D721Med (cell line): Measurements from ENCODE around the gene ST6GALNAC5.
A peak's percentile ranks its signal among the peaks of the same experiment; 100 is the strongest.
"Not testable (repeated sequence)": the region's sequence is repeated elsewhere in the genome, so short reads cannot be mapped to it uniquely, and the experiment has no call there.

Experiments
- DNase-seq: peaks from one replicate; pipeline ENCODE4 v3.0.0; 2011; ENCODE audit warnings: low spot score; ENCODE audit not compliant: insufficient read length
- FAIRE-seq: peaks from 2 replicates; lab custom pipeline; 2011; peaks lifted over from hg19 to GRCh38; lab: Jason Lieb, UNC
- TF ChIP-seq, protein P1 (sequence below): IDR thresholded peaks from 2 replicates; pipeline ENCODE4 v1.5.1; 2012; ENCODE audit warnings: mild to moderate bottlenecking, control low read depth; ENCODE audit not compliant: insufficient read depth; ENCODE audit errors: missing control alignments

Gene ST6GALNAC5

DNA sequence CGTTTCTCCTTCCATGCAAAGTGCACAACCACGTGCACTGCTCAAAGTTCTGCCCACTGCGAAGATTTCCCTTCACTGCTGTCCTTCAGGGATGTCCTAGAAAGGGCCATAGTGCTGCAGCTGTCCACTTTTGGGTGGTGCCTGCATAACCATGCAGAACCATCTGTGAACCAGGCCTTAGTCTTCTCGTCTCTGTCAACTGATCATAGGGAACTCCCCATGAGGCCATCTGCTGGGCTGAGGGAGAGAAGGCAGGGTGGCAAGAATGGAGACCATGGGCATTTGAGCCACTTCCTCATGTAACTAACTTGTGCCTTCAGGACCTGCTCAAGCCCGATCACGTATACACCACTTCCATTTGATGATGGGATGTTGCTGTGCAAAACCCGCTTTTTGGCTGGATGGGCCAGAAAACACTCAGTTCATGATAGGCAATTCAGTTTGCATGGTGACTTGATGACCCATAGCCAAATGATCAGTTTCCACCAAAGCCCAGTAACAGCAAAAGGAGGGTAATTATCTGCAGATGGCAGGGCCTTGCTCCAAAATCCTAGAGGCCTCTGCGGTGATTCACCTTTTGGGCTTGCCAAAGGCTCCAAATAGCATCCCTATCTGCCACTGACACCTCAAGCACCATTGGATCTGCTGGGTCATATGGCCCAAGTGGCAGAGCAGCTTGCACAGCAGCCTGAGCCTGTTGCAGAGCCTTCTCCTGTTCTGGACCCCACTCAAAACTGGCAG lies 9.5 kb downstream of the ST6GALNAC5 start:
- TF ChIP-seq, protein P1, sequence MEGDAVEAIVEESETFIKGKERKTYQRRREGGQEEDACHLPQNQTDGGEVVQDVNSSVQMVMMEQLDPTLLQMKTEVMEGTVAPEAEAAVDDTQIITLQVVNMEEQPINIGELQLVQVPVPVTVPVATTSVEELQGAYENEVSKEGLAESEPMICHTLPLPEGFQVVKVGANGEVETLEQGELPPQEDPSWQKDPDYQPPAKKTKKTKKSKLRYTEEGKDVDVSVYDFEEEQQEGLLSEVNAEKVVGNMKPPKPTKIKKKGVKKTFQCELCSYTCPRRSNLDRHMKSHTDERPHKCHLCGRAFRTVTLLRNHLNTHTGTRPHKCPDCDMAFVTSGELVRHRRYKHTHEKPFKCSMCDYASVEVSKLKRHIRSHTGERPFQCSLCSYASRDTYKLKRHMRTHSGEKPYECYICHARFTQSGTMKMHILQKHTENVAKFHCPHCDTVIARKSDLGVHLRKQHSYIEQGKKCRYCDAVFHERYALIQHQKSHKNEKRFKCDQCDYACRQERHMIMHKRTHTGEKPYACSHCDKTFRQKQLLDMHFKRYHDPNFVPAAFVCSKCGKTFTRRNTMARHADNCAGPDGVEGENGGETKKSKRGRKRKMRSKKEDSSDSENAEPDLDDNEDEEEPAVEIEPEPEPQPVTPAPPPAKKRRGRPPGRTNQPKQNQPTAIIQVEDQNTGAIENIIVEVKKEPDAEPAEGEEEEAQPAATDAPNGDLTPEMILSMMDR, result no peak
- DNase-seq, result no peak
- no peak for FAIRE-seq

DNA sequence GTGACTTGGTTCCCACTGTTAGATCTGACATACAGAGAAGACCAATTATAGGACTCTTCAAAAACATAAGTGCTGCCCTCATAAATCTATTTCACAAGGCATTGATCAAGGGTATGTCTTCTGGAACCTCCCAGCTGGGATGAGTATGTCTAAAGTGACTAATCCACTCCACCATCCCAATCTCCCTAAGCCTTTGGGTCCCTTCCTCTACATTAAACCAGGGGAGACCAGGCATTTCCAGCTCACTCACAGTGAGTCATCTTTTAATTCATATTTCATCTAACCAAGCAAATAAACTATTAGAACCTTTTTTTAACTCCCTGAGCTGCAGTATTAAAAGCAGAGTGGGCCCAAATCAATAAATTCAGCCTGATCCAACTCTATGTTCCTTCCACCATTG lies 11.7 kb downstream of the ST6GALNAC5 start:
- not testable (repeated sequence) for FAIRE-seq

DNA sequence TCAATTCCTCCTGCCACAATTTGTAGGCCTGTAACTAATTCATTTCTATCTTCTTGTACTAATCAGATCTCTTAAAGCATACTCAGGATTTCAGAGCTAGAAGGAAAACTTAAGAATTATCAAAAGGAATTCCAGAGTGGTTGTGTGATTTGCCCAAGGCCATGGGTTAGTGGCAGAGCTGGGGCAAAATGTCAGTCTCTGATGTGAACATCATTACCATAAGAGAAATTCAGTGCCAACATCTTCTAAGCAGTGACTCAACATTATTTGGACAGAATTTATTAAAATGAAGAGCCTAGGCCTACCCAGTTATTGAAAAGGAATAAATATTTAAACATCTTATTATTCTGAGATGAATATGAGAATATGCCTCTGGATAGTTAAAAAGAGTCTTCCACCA lies 14.5 kb downstream of the ST6GALNAC5 start:
- FAIRE-seq (no peak), DNase-seq (no peak)
- TF ChIP-seq, protein P1, result no peak

More for the DNA sequence above, 11.7 kb downstream of the ST6GALNAC5 start:
- DNase-seq, result not testable (repeated sequence)

DNA sequence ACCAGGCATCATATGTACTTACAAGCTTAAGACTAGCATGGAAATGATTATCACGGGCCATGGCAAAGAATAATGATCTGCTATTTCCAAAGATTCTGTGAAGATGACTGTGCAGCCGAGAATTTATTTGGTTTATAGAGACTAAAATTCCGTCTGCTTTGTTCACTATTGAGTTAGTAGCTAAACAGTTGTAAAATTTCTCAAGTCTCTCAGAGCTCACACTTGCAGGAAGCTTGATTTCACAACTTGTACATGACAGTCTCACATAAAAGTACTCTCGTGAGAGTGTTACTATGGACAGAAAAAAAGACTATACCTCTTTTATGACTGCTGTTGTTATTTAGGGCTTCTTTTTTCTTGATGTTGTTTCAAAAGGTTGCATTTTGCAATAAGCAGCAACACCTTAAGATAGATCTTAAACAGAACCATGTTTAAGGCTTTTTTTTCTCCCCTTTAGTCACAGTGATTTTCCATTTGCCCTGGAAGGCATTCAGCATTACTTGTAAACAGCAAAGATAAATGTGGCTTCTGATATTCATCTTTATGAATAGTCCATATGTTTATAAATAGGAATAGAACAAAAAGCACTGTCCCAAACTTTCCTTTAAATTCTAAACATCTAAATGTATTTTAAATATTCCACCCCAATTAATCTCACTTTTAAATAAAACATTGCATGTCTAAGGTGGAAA lies 24.8 kb downstream of the ST6GALNAC5 start:
- DNase-seq (no peak), FAIRE-seq (no peak)
- TF ChIP-seq, protein P1, result no peak

DNA sequence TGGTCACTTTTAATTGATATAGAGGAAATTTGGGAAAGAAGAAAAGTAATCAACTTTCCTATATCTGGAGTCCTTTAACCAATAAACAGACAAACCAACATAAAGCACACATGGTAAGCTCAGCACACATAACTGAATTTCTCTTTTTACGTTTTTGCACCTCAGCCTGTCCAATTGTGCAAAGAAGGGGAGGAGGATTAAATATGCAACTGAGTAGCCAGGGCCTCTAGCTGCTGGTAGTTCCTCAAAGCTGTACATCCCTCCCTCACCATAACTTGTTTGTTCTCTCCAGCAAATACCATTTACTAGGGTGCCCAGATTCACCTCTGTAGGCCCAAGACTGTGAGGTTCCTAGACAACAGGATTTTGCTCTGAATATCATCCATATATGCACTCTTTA lies 25.4 kb downstream of the ST6GALNAC5 start:
- DNase-seq, result no peak

DNA sequence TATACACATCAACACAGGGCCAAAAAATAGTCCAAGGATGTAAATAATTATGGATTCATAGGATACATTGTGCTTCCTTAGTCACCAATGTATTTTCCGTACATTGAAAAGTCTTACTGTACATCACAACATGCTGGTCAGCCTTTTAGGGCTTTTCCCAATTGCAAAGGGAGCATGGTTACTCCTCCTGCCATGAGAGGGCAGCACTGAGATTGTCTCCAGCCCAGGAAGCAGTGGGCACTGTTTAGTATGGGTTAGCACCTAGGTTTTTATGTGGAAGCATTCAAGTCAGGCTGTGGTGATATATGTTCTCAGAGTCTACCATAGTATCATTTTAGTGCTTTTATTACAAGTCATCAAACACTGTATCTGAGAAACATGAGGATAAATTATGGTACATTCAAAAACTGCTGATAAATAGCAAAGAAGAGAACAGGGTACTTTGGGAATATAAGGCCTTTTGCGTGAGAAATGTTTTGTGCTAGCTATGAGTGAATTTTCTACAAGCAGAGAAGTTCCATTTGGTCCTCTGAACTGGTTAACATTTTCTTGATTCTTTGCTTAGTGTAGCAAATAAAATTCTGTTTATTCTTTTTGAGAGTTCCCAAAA lies 34.0 kb downstream of the ST6GALNAC5 start:
- DNase-seq (peak; percentile 17), FAIRE-seq (no peak)
- TF ChIP-seq, protein P1, result peak; percentile 52

More for the DNA sequence above, 25.4 kb downstream of the ST6GALNAC5 start:
- TF ChIP-seq, protein P1, result no peak
- FAIRE-seq, result no peak

DNA sequence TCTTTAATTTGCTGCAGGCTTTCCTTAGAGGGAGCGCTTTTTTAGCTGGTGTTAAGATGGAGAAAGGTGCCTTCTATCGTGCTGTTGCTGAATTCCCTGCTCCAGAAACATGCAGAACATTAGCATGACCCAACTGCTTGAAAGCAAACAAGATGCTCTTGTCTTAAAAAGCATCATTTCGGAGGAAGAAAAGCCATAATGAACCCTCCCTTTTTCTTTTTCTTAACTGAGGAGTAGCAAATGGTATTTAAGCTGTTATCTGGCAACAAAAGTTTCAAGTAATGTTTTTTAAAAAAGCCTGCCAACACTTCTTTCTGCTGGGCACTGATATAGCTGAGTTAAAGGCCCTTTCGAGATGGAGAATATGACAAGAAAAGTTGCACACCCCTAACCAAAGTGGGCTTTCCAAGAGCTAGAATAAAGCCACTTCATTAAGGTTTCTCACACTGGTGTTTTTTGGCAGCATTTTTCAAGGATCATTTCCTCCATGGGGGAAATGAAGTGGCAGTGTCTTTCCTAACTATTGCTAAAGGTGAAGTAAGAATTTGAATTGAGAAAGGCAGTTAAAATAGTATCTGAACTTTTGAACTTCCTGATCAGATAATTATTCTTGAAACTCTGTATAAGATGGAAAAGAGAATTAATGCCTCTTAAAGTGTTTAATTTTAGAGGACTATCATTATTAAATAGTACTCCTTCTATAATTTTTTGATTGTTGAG lies 38.8 kb downstream of the ST6GALNAC5 start:
- TF ChIP-seq, protein P1, result no peak
- FAIRE-seq, result no peak
- no peak for DNase-seq
